ENCODE results near the gene TPPP3.

TPPP3 gene

GRCh38 chr16:67396159-67397035, 3.1 kb upstream of the TPPP3 start:
- no peak overlapping the region for H3K56ac ChIP-seq (ENCODE audit: low read length)
- no peak overlapping the region for H2AK5ac ChIP-seq (ENCODE audit: low read length)
- no peaks in the 10 kb centered on the region for H3K79me1 ChIP-seq (ENCODE audit: low read length)
- no peak overlapping the region for H3K18ac ChIP-seq (ENCODE audit: low read length)
- no peak overlapping the region for H2BK120ac ChIP-seq (ENCODE audit: low read depth, low read length)
- no peak overlapping the region for H3K27ac ChIP-seq (ENCODE audit: low read depth, low read length)
- no peak overlapping the region for H4K5ac ChIP-seq (ENCODE audit: low read length)
- no peak overlapping the region for H3K4me3 ChIP-seq (ENCODE audit: low read length)
- H3K4me1 ChIP-seq (ENCODE audit: control insufficient read depth, low read depth, low read length) = peaks cover 1% of the 10 kb centered on the region
- no peak overlapping the region for H2BK15ac ChIP-seq (replicated peaks; ENCODE audit: low read depth)
- H2BK5ac ChIP-seq (ENCODE audit: low read length) = no peak overlapping the region
- H3K23ac ChIP-seq (ENCODE audit: low read length) = no peak overlapping the region
- peaks cover 20% of the 10 kb centered on the region for H3K27me3 ChIP-seq (ENCODE audit: insufficient read depth, low read length, poor library complexity)
- H3K36me3 ChIP-seq (ENCODE audit: control insufficient read depth, insufficient read depth, low read length) = no peaks in the 10 kb centered on the region
- peak; percentile 96 for DNase-seq
- no CpG with 5 or more reads among the region's 31 CpGs for WGBS (ENCODE audit: extremely low coverage, insufficient coverage, low lambda C conversion rate)
- no peak overlapping the region for H3K4ac ChIP-seq (ENCODE audit: low read depth, low read length)
- no peak overlapping the region for H3K9ac ChIP-seq (ENCODE audit: low read length)
- no peak overlapping the region for H4K8ac ChIP-seq (ENCODE audit: low read depth, low read length)
- H3K4me2 ChIP-seq (ENCODE audit: low read length) = no peak overlapping the region
- H3K79me2 ChIP-seq (ENCODE audit: control insufficient read depth, insufficient read depth, low read length) = no peaks in the 10 kb centered on the region

- Histone ChIP-seq H3K4ac (ENCODE audit: low read depth, low read length) (no peak overlapping the region), H2BK15ac (replicated peaks; ENCODE audit: low read depth) (no peak overlapping the region), H2BK120ac (ENCODE audit: low read depth, low read length) (no peak overlapping the region), H3K18ac (ENCODE audit: low read length) (no peak overlapping the region), H4K8ac (ENCODE audit: low read depth, low read length) (no peak overlapping the region), H3K4me2 (ENCODE audit: low read length) (no peak overlapping the region), H2AK5ac (ENCODE audit: low read length) (peak overlapping the region; percentile 94), H3K9ac (ENCODE audit: low read length) (no peak overlapping the region), H2BK5ac (ENCODE audit: low read length) (no peak overlapping the region), H3K56ac (ENCODE audit: low read length) (no peak overlapping the region), H3K4me1 (ENCODE audit: control insufficient read depth, low read depth, low read length) (peaks cover 1% of the 10 kb centered on the region), H3K36me3 (ENCODE audit: control insufficient read depth, insufficient read depth, low read length) (no peaks in the 10 kb centered on the region), H3K79me1 (ENCODE audit: low read length) (no peaks in the 10 kb centered on the region), H3K27me3 (ENCODE audit: insufficient read depth, low read length, poor library complexity) (peaks cover 20% of the 10 kb centered on the region), H3K4me3 (ENCODE audit: low read length) (no peak overlapping the region), H3K27ac (ENCODE audit: low read depth, low read length) (no peak overlapping the region), H3K79me2 (ENCODE audit: control insufficient read depth, insufficient read depth, low read length) (no peaks in the 10 kb centered on the region), H3K23ac (ENCODE audit: low read length) (no peak overlapping the region), H4K5ac (ENCODE audit: low read length) (no peak overlapping the region)
- WGBS (ENCODE audit: extremely low coverage, insufficient coverage, low lambda C conversion rate) = no CpG with 5 or more reads among the region's 13 CpGs
- no peak for DNase-seq
These were observed 2.3 kb upstream of the TPPP3 start for GRCh38 chr16:67395458-67396158.

GRCh38 chr16:67395105-67395457, 1.8 kb upstream of the TPPP3 start:
- H3K9ac ChIP-seq (ENCODE audit: low read length) = peak overlapping the region; percentile 26
- no peak for DNase-seq
- no peak overlapping the region for H3K4me2 ChIP-seq (ENCODE audit: low read length)
- no peak overlapping the region for H3K4me3 ChIP-seq (ENCODE audit: low read length)
- H2AK5ac ChIP-seq (ENCODE audit: low read length) = peak overlapping the region; percentile 94
- no peak overlapping the region for H4K8ac ChIP-seq (ENCODE audit: low read depth, low read length)
- peaks cover 20% of the 10 kb centered on the region for H3K27me3 ChIP-seq (ENCODE audit: insufficient read depth, low read length, poor library complexity)
- no peaks in the 10 kb centered on the region for H3K79me2 ChIP-seq (ENCODE audit: control insufficient read depth, insufficient read depth, low read length)
- H3K56ac ChIP-seq (ENCODE audit: low read length) = peak overlapping the region; percentile 15
- H3K4ac ChIP-seq (ENCODE audit: low read depth, low read length) = no peak overlapping the region
- no CpG with 5 or more reads among the region's 10 CpGs for WGBS (ENCODE audit: extremely low coverage, insufficient coverage, low lambda C conversion rate)
- no peak overlapping the region for H2BK15ac ChIP-seq (replicated peaks; ENCODE audit: low read depth)
- H3K23ac ChIP-seq (ENCODE audit: low read length) = no peak overlapping the region
- no peaks in the 10 kb centered on the region for H3K36me3 ChIP-seq (ENCODE audit: control insufficient read depth, insufficient read depth, low read length)
- peaks cover 1% of the 10 kb centered on the region for H3K4me1 ChIP-seq (ENCODE audit: control insufficient read depth, low read depth, low read length)
- no peak overlapping the region for H4K5ac ChIP-seq (ENCODE audit: low read length)
- H2BK120ac ChIP-seq (ENCODE audit: low read depth, low read length) = no peak overlapping the region
- no peak overlapping the region for H2BK5ac ChIP-seq (ENCODE audit: low read length)
- H3K18ac ChIP-seq (ENCODE audit: low read length) = no peak overlapping the region
- H3K79me1 ChIP-seq (ENCODE audit: low read length) = no peaks in the 10 kb centered on the region
- no peak overlapping the region for H3K27ac ChIP-seq (ENCODE audit: low read depth, low read length)

GRCh38 chr16:67394155-67395104, 1.1 kb upstream of the TPPP3 start:
- Histone ChIP-seq H4K5ac (ENCODE audit: low read length) (no peak overlapping the region), H3K23ac (ENCODE audit: low read length) (no peak overlapping the region), H3K36me3 (ENCODE audit: control insufficient read depth, insufficient read depth, low read length) (no peaks in the 10 kb centered on the region), H2AK5ac (ENCODE audit: low read length) (no peak overlapping the region), H3K4me1 (ENCODE audit: control insufficient read depth, low read depth, low read length) (peaks cover 1% of the 10 kb centered on the region), H3K9ac (ENCODE audit: low read length) (peak overlapping the region; percentile 26), H3K18ac (ENCODE audit: low read length) (no peak overlapping the region), H3K27ac (ENCODE audit: low read depth, low read length) (no peak overlapping the region), H2BK120ac (ENCODE audit: low read depth, low read length) (no peak overlapping the region), H3K27me3 (ENCODE audit: insufficient read depth, low read length, poor library complexity) (peaks cover 20% of the 10 kb centered on the region), H3K4ac (ENCODE audit: low read depth, low read length) (no peak overlapping the region), H2BK15ac (replicated peaks; ENCODE audit: low read depth) (no peak overlapping the region), H3K79me2 (ENCODE audit: control insufficient read depth, insufficient read depth, low read length) (no peaks in the 10 kb centered on the region), H3K4me3 (ENCODE audit: low read length) (no peak overlapping the region), H3K56ac (ENCODE audit: low read length) (peak overlapping the region; percentile 64), H3K79me1 (ENCODE audit: low read length) (no peaks in the 10 kb centered on the region), H4K8ac (ENCODE audit: low read depth, low read length) (no peak overlapping the region), H3K4me2 (ENCODE audit: low read length) (no peak overlapping the region), H2BK5ac (ENCODE audit: low read length) (no peak overlapping the region)
- no CpG with 5 or more reads among the region's 88 CpGs for whole genome bisulfite sequencing (ENCODE audit: extremely low coverage, insufficient coverage, low lambda C conversion rate)
- DNase-seq = peak; percentile 51

GRCh38 chr16:67393788-67394154, 473 bp upstream of the TPPP3 start:
- H3K56ac ChIP-seq (ENCODE audit: low read length) = peak overlapping the region; percentile 64
- H2BK15ac ChIP-seq (replicated peaks; ENCODE audit: low read depth) = no peak overlapping the region
- H2BK5ac ChIP-seq (ENCODE audit: low read length) = no peak overlapping the region
- no peaks in the 10 kb centered on the region for H3K36me3 ChIP-seq (ENCODE audit: control insufficient read depth, insufficient read depth, low read length)
- H4K5ac ChIP-seq (ENCODE audit: low read length) = no peak overlapping the region
- H3K4ac ChIP-seq (ENCODE audit: low read depth, low read length) = no peak overlapping the region
- no peak overlapping the region for H3K23ac ChIP-seq (ENCODE audit: low read length)
- no peak overlapping the region for H3K4me3 ChIP-seq (ENCODE audit: low read length)
- H3K79me2 ChIP-seq (ENCODE audit: control insufficient read depth, insufficient read depth, low read length) = no peaks in the 10 kb centered on the region
- peaks cover 20% of the 10 kb centered on the region for H3K27me3 ChIP-seq (ENCODE audit: insufficient read depth, low read length, poor library complexity)
- H2AK5ac ChIP-seq (ENCODE audit: low read length) = no peak overlapping the region
- DNase-seq = peak; percentile 60
- H3K79me1 ChIP-seq (ENCODE audit: low read length) = no peaks in the 10 kb centered on the region
- peak overlapping the region; percentile 46 for H3K4me2 ChIP-seq (ENCODE audit: low read length)
- no peak overlapping the region for H3K18ac ChIP-seq (ENCODE audit: low read length)
- H2BK120ac ChIP-seq (ENCODE audit: low read depth, low read length) = no peak overlapping the region
- no peak overlapping the region for H3K27ac ChIP-seq (ENCODE audit: low read depth, low read length)
- H4K8ac ChIP-seq (ENCODE audit: low read depth, low read length) = no peak overlapping the region
- H3K9ac ChIP-seq (ENCODE audit: low read length) = peak overlapping the region; percentile 21
- peaks cover 1% of the 10 kb centered on the region for H3K4me1 ChIP-seq (ENCODE audit: control insufficient read depth, low read depth, low read length)
- WGBS (ENCODE audit: extremely low coverage, insufficient coverage, low lambda C conversion rate) = no CpG with 5 or more reads among the region's 20 CpGs

All from mesendoderm (in vitro differentiated cells).